ENCODE data around the gene HNF1A. TPM values are rescaled to one million over a fixed set of nuclear protein-coding genes. Genes with fewer than 3 reads are reported as not detected.

Gene HNF1A
- total and polyA plus RNA-seq, 2 of the 13 experiments (the other 11 are each of a cell fraction or from before 2014, with no cell fraction given) = 13.4 to 34.7 TPM

- TF ChIP-seq ZEB1 (IDR thresholded peaks at IDR 0.05; ENCODE audit: insufficient replicate concordance, low read depth) (peak; percentile 47), NR2C2 (CRISPR knock-in tag; IDR thresholded peaks at IDR 0.05; ENCODE audit: borderline replicate concordance) (no peak; the same call in 1 of the 2 replicates), IKZF4 (CRISPR knock-in tag; IDR thresholded peaks at IDR 0.05; ENCODE audit: borderline replicate concordance, low read depth, not compliant biosample characterization) (no peak), MTF2 (CRISPR knock-in tag; IDR thresholded peaks at IDR 0.05; ENCODE audit: borderline replicate concordance) (no peak), ZNF501 (CRISPR knock-in tag; IDR thresholded peaks at IDR 0.05) (peak; percentile 54; the same call in 1 of the 2 replicates), ZNF543 (CRISPR knock-in tag; IDR thresholded peaks at IDR 0.05) (no peak), GMEB2 (CRISPR knock-in tag; IDR thresholded peaks at IDR 0.05; ENCODE audit: low read depth) (no peak), KAT2B (IDR thresholded peaks at IDR 0.05; ENCODE audit: borderline replicate concordance, low read depth, low read length) (no peak), RNF2 (conservative IDR thresholded peaks at IDR 0.05; ENCODE audit: low read depth) (no peak), BCL6 (CRISPR knock-in tag; IDR thresholded peaks at IDR 0.05) (peak; percentile 47; the same call in 1 of the 2 replicates), TAF1 (CRISPR knock-in tag; IDR thresholded peaks at IDR 0.05) (0 out of 2 replicates have a peak, but pooled peaks have one; percentile 30), SNAI1 (CRISPR knock-in tag; IDR thresholded peaks at IDR 0.05; ENCODE audit: borderline replicate concordance) (no peak), ZNF207 (IDR thresholded peaks at IDR 0.05; ENCODE audit: borderline replicate concordance) (no peak), TEAD3 (CRISPR knock-in tag; optimal IDR thresholded peaks at IDR 0.05; ENCODE audit: borderline replicate concordance) (peak; percentile 93), ZSCAN5A (CRISPR knock-in tag; IDR thresholded peaks at IDR 0.05; ENCODE audit: borderline replicate concordance) (no peak), ZKSCAN8 (CRISPR knock-in tag; IDR thresholded peaks at IDR 0.05; ENCODE audit: borderline replicate concordance) (no peak), KLF15 (CRISPR knock-in tag; IDR thresholded peaks at IDR 0.05; ENCODE audit: borderline replicate concordance) (no peak), ZNF839 (CRISPR knock-in tag; IDR thresholded peaks at IDR 0.05; ENCODE audit: borderline replicate concordance) (no peak), ZNF160 (CRISPR knock-in tag; IDR thresholded peaks at IDR 0.05) (no peak), CREB1 (IDR thresholded peaks at IDR 0.05) (peak; percentile 27; the same call in 1 of the 2 replicates), CREB1 (CRISPR knock-in tag; IDR thresholded peaks at IDR 0.05) (0 out of 2 replicates have a peak, but pooled peaks have one; percentile 9), KLF13 (CRISPR knock-in tag; IDR thresholded peaks at IDR 0.05) (no peak), ISX (CRISPR knock-in tag; conservative IDR thresholded peaks at IDR 0.05) (no peak), GABPA (IDR thresholded peaks at IDR 0.05; ENCODE audit: low read depth, low read length) (no peak), GABPA (CRISPR knock-in tag; IDR thresholded peaks at IDR 0.05; ENCODE audit: low read depth) (no peak), CREM (IDR thresholded peaks at IDR 0.05) (peak; percentile 40; the same call in 1 of the 2 replicates), CREM (CRISPR knock-in tag; IDR thresholded peaks at IDR 0.05) (no peak)
- TF ChIP-seq, protein P1, sequence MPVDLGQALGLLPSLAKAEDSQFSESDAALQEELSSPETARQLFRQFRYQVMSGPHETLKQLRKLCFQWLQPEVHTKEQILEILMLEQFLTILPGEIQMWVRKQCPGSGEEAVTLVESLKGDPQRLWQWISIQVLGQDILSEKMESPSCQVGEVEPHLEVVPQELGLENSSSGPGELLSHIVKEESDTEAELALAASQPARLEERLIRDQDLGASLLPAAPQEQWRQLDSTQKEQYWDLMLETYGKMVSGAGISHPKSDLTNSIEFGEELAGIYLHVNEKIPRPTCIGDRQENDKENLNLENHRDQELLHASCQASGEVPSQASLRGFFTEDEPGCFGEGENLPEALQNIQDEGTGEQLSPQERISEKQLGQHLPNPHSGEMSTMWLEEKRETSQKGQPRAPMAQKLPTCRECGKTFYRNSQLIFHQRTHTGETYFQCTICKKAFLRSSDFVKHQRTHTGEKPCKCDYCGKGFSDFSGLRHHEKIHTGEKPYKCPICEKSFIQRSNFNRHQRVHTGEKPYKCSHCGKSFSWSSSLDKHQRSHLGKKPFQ (CRISPR knock-in tag; IDR thresholded peaks at IDR 0.05; ENCODE audit: insufficient replicate concordance) = no peak
These were observed 47.3 kb downstream of the HNF1A start (continued) for GRCh38 chr12:121025442-121026226.

Measured in HepG2 (cell line).